Measurements from ENCODE around the gene EPHA4.

Gene EPHA4

GRCh38 chr2:221541131-221541735 lies 30.9 kb downstream of the EPHA4 start:
- no peak for DNase-seq
- TF ChIP-seq, protein P1, sequence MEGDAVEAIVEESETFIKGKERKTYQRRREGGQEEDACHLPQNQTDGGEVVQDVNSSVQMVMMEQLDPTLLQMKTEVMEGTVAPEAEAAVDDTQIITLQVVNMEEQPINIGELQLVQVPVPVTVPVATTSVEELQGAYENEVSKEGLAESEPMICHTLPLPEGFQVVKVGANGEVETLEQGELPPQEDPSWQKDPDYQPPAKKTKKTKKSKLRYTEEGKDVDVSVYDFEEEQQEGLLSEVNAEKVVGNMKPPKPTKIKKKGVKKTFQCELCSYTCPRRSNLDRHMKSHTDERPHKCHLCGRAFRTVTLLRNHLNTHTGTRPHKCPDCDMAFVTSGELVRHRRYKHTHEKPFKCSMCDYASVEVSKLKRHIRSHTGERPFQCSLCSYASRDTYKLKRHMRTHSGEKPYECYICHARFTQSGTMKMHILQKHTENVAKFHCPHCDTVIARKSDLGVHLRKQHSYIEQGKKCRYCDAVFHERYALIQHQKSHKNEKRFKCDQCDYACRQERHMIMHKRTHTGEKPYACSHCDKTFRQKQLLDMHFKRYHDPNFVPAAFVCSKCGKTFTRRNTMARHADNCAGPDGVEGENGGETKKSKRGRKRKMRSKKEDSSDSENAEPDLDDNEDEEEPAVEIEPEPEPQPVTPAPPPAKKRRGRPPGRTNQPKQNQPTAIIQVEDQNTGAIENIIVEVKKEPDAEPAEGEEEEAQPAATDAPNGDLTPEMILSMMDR (IDR thresholded peaks at IDR 0.05; ENCODE audit: borderline replicate concordance, extremely low read depth, low read length, poor library complexity, severe bottlenecking) = no peak
- TF ChIP-seq EZH2 (IDR thresholded peaks at IDR 0.05; ENCODE audit: borderline replicate concordance, low read depth, low read length, severe bottlenecking) = no peak

DNA sequence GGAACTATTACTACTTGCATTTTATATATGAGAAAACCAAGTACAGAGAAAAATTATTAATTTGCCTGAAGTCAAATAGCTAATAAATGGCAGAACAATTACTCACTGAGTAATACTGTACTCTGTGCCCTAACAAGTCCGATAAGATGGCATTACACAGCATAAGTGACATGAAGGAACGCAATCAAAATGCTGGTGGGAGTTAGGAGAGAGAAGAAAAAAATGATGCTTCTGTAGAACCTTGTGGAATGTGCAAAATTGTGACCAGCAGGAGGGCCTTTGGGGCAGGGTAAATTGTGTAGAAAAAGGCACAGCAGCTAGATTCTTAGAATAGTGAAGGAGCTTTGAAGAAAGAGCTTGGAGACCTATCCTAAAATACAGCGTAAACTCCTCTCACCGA lies 32.9 kb downstream of the EPHA4 start:
- H3K27ac ChIP-seq (ENCODE audit: low read length) = no peak overlapping the region
- TF ChIP-seq, protein P1 (IDR thresholded peaks at IDR 0.05; ENCODE audit: borderline replicate concordance, extremely low read depth, low read length, poor library complexity, severe bottlenecking) = no peak
- no peak for TF ChIP-seq EZH2 (IDR thresholded peaks at IDR 0.05; ENCODE audit: borderline replicate concordance, low read depth, low read length, severe bottlenecking)
- no peaks in the 10 kb centered on the region for H3K9me3 ChIP-seq (ENCODE audit: insufficient read depth, low read length, severe bottlenecking)
- DNase-seq = no peak
- no peak overlapping the region for H2AFZ ChIP-seq (ENCODE audit: low read depth, low read length)
- H3K4me2 ChIP-seq (ENCODE audit: insufficient read depth, low read length) = no peak overlapping the region
- no peak overlapping the region for H3K9ac ChIP-seq (ENCODE audit: low read depth, low read length)
- no peaks in the 10 kb centered on the region for H3K79me2 ChIP-seq (ENCODE audit: insufficient read depth, low read length)
- H3K4me1 ChIP-seq (ENCODE audit: insufficient read depth, low read length) = no peaks in the 10 kb centered on the region
- no peak overlapping the region for H3K4me3 ChIP-seq (ENCODE audit: low read depth in 1 of 2, low read length in 2 of 2)
- no peaks in the 10 kb centered on the region for H3K36me3 ChIP-seq (ENCODE audit: insufficient read depth, low read length)
- no peaks in the 10 kb centered on the region for H3K27me3 ChIP-seq (ENCODE audit: insufficient read depth, low read length, poor library complexity)
- ATAC-seq (ENCODE audit: insufficient read depth, low read depth) = no peak
- H4K20me1 ChIP-seq (ENCODE audit: insufficient read depth, low read length) = no peaks in the 10 kb centered on the region

More at GRCh38 chr2:221541131-221541735, 30.9 kb downstream of the EPHA4 start:
- Histone ChIP-seq H3K36me3 (ENCODE audit: insufficient read depth, low read length) (no peaks in the 10 kb centered on the region), H3K9ac (ENCODE audit: low read depth, low read length) (no peak overlapping the region), H3K4me2 (ENCODE audit: insufficient read depth, low read length) (no peak overlapping the region), H2AFZ (ENCODE audit: low read depth, low read length) (no peak overlapping the region), H3K4me1 (ENCODE audit: insufficient read depth, low read length) (no peaks in the 10 kb centered on the region), H4K20me1 (ENCODE audit: insufficient read depth, low read length) (no peaks in the 10 kb centered on the region), H3K79me2 (ENCODE audit: insufficient read depth, low read length) (no peaks in the 10 kb centered on the region), H3K27ac (ENCODE audit: low read length) (no peak overlapping the region), H3K9me3 (ENCODE audit: insufficient read depth, low read length, severe bottlenecking) (no peaks in the 10 kb centered on the region), H3K27me3 (ENCODE audit: insufficient read depth, low read length, poor library complexity) (no peaks in the 10 kb centered on the region), H3K4me3 (ENCODE audit: low read depth in 1 of 2, low read length in 2 of 2) (no peak overlapping the region)
- ATAC-seq (ENCODE audit: insufficient read depth, low read depth) = no peak

DNA sequence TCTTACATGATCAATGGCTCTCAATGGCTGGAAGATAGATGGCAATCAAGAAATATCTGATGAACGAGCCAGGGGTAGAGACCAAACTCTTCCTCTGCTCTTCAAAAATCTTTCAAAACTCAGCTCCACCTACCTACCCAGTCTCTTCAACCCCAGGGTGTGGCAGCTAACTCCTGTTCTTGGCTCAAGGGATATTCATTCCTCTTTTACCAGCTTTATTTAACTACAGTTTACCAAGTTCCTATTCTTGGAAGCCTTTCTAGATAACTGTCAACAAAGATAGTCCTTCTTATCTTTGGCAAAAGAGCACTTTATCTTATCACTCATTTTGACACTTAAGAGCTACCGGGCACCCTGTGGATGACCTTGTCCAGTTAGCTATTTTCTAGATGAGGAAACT lies 36.3 kb downstream of the EPHA4 start:
- ATAC-seq (ENCODE audit: insufficient read depth, low read depth) = no peak
- H3K79me2 ChIP-seq (ENCODE audit: insufficient read depth, low read length) = no peaks in the 10 kb centered on the region

More for the DNA sequence above, 36.3 kb downstream of the EPHA4 start:
- Histone ChIP-seq H3K9me3 (ENCODE audit: insufficient read depth, low read length, severe bottlenecking) (no peaks in the 10 kb centered on the region), H3K4me2 (ENCODE audit: insufficient read depth, low read length) (no peak overlapping the region), H3K4me3 (ENCODE audit: low read depth in 1 of 2, low read length in 2 of 2) (no peak overlapping the region), H4K20me1 (ENCODE audit: insufficient read depth, low read length) (no peaks in the 10 kb centered on the region), H3K27ac (ENCODE audit: low read length) (no peak overlapping the region), H3K36me3 (ENCODE audit: insufficient read depth, low read length) (no peaks in the 10 kb centered on the region), H3K9ac (ENCODE audit: low read depth, low read length) (no peak overlapping the region), H3K4me1 (ENCODE audit: insufficient read depth, low read length) (no peaks in the 10 kb centered on the region), H2AFZ (ENCODE audit: low read depth, low read length) (no peak overlapping the region), H3K27me3 (ENCODE audit: insufficient read depth, low read length, poor library complexity) (no peaks in the 10 kb centered on the region)
- DNase-seq = no peak
- TF ChIP-seq EZH2 (IDR thresholded peaks at IDR 0.05; ENCODE audit: borderline replicate concordance, low read depth, low read length, severe bottlenecking) = no peak
- TF ChIP-seq, protein P1 (IDR thresholded peaks at IDR 0.05; ENCODE audit: borderline replicate concordance, extremely low read depth, low read length, poor library complexity, severe bottlenecking) = no peak
